ENCODE measurements around the gene CHEK2.

DNA sequence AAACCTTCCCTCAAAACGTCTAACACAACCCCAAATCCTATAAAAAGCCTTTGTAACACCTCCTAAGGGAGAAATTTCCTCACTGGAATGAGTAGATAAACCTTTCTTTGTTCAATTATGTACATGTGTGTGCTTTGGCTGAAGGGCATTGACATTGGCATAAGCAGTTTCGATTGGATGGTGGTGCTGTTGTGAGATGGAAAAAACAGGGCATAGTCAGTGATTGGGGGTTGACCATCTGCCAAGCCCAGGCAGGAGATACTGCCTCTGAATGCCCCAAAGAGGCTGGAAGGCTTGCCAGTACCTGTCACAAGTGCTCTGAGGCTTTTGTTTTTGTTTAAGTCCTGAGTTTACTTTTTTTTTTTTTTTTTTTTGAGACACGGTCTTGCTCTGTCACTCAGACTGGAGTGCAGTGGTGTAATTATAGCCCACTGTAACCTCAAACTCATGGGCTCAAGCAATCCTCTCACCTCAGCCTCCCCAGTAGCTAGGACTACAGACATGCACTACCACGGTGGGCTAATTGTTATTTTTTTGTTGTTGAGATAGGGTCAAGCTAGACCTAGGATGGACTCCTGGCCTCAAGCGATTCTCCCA lies 29.7 kb upstream of the CHEK2 start:
- no peak for TF ChIP-seq POLR2A (IDR thresholded peaks at IDR 0.05)
- TF ChIP-seq, protein P1, sequence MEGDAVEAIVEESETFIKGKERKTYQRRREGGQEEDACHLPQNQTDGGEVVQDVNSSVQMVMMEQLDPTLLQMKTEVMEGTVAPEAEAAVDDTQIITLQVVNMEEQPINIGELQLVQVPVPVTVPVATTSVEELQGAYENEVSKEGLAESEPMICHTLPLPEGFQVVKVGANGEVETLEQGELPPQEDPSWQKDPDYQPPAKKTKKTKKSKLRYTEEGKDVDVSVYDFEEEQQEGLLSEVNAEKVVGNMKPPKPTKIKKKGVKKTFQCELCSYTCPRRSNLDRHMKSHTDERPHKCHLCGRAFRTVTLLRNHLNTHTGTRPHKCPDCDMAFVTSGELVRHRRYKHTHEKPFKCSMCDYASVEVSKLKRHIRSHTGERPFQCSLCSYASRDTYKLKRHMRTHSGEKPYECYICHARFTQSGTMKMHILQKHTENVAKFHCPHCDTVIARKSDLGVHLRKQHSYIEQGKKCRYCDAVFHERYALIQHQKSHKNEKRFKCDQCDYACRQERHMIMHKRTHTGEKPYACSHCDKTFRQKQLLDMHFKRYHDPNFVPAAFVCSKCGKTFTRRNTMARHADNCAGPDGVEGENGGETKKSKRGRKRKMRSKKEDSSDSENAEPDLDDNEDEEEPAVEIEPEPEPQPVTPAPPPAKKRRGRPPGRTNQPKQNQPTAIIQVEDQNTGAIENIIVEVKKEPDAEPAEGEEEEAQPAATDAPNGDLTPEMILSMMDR (IDR thresholded peaks at IDR 0.05), result no peak

All from prostate gland (tissue), 2 donors.